C4-2B (cell line): ENCODE data around the gene NACC2.

ENCODE experiments used
- CTCF ChIP-seq: fragments of 450-650 bp; conservative IDR thresholded peaks from 2 replicates; pipeline ENCODE4 v1.5.1; 2017; ENCODE audit warnings: mild to moderate bottlenecking
- ZFX ChIP-seq: fragments of 450-650 bp; IDR thresholded peaks from 2 replicates; pipeline ENCODE4 v1.6.1; 2017

- no peak for TF ChIP-seq CTCF
- no peak for TF ChIP-seq ZFX
These were observed 92.9 kb downstream of the NACC2 start for GRCh38 chr9:136002215-136002614.
